NCI-H2196 (cell line): ENCODE results near the gene MTG1.
"Not testable (repeated sequence)": the region's sequence is repeated elsewhere in the genome, so short reads cannot be mapped to it uniquely, and the experiment has no call there.

ENCODE experiments used
- DNase-seq: peaks from one replicate; lab custom pipeline; 2025; ENCODE audit not compliant: unreplicated experiment; lab: John Stamatoyannopoulos, UW

MTG1 gene

DNA sequence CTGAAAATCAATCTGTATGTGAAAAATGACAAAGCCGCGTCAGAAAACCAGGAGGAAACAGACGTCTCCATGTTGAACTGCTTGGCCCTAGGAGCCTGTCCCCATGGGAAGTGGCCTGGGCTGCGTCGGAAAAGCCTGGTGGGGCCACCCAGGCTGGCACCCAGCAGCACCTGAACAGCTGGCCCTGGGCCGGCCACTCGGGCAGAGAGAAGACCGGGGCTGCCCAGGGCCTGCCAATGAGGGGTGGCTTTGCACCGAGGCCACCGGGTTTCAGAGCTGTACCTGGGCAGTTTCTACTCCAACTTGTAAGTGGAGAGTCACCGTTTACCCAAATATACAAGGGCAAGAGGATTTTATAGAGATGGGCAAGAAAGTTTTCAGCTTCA, 35.0 kb upstream of the MTG1 start:
- DNase-seq = no peak

- DNase-seq = peak; percentile 58
These were observed 34.4 kb upstream of the MTG1 start for GRCh38 chr10:133359554-133359971.

- DNase-seq = no peak
These were observed 33.9 kb upstream of the MTG1 start for GRCh38 chr10:133359972-133360610.

DNA sequence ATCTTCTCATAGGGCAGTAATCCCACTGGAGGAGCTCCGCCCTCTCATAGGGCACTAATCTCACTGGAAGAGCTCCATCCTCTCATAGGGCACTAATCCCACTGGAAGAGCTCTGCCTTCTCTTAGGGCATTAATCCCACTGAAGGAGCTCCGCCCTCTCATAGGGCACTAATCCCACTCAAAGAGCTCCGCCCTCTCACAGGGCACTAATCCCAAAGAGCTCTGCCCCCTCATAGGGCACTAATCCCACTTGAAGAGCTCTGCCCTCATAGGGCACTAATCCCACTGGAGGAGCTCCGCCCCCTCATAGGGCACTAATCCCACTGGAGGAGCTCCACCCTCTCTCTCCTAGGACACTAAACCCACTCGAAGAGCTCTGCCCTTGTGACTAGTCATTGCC, 32.7 kb upstream of the MTG1 start:
- no peak for DNase-seq

DNA sequence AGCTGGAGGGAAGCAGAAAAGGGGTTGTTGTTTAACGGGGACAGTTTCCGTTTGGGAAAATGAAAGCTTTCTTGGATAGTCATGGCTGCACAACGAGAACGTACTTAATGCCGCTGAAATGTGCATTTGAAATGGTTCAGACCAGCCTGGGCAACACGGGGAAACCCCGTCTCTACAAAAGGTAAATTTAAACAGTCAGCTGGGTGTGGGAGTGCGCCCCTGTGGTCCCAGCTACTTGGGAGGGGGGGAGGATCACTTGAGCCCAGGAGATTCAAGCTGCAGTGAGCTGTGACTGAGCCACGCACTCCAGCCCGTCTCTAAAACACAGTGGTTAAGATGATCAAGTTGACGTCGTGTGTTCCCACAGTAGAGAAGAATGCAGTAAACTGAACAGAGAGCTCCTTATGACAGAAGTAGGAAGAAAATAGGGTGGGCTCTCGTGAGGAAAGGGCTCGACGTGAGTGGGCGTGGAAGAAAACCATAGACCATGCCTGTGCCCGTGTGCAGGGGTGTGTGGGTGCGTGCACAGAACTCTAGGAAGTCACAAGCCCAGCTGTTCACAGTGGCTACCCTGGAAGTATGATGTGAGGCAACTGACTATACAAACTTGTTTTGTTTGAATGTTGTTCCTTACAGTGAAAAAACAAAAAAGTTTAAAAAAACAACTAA, 32.0 kb upstream of the MTG1 start:
- DNase-seq = no peak

DNA sequence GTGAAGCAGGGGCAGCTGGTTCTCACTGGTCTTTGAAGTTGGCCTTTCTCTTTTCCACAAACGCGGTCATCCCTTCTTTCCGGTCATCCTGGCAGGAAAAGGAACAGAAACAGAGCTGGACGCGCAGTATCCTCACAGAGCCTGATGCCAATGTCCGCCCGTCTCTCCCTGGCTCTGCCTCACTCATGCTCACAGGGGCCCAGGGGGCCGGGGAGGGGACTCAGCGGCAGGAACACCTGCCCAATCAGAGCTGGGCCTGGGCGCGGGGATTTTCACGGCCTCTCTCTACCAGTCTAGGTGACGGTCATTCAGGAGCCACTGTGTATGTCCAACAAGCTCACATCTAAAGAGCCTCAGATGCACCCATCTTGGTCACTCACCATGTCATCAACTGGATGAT, 31.1 kb upstream of the MTG1 start:
- DNase-seq = no peak

DNA sequence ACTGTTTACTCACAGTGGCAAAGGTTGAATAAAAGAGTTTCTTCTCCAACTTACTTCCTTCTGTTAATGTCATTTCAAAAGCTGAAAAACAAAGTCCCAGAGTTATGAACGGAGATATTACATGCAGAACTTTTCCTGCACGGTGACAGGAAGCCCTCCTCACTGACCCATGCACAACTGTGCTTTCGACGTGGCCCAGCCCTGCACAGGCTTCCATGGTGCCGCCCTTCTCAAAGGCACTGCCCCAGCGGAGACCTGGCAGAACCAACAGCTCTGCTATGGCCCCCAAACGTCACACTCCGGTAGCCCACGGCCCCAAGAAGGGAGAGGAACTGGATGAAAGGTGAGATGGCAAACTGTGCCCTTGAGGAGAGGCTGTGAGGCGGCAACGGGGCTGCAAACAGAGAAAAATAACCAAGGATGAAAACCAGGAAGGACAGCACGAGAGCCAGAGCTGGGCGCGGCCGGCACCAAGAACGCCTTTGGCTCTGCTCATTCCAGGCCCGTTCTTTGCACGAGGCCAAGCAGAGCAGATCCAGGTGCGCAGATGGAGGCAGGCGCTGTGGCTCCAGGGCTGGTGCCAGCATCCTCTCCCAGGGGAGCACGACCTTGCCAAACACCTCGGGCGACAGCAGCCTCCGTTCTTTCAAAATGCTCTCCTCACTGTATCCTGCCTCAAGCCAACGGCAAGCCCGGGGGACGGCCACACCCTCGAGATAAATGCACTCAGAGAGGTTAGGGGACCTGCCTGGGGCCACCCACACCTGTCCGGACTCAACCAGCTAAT, 29.1 kb upstream of the MTG1 start:
- no peak for DNase-seq

GRCh38 chr10:133365461-133366129, 28.4 kb upstream of the MTG1 start:
- DNase-seq = no peak

DNA sequence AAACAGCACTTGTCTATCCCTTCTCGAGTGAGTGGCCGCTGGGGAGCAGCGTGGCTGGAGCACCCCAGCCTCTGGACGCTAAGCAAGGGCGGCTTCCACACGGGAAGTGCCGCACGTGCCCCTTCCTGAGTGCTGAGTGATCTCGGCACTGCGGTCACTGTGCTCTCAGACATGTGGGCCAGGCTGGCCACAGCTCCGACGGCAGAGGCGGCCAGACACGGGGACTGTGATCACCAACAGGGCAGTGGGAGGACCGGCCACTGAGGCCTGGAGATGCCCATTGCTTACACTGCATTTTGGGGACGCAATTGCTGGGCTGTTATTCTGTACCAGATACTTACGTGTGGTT, 27.9 kb upstream of the MTG1 start:
- no peak for DNase-seq

DNA sequence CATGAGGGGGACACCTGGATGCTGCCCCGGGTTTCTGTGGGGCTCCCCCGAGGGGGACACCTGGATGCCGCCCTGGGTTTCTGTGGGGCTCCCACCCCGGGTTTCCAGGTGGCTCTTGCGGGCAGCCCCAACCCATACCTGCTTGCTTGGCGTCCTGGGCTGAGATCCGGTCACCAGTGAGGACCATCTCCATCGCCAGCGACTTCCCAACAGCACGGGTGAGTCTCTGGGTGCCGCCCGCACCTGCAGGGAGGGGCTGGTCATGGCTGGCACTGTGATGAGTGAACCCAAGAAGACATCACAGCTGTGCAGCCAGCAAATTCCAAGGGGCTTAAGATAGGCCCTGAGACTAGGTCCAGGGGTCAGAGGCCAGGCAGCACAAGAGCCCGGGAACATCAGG, 27.2 kb upstream of the MTG1 start:
- DNase-seq = no peak

- DNase-seq = not testable (repeated sequence)
These were observed 26.5 kb upstream of the MTG1 start for GRCh38 chr10:133367461-133367860.

DNA sequence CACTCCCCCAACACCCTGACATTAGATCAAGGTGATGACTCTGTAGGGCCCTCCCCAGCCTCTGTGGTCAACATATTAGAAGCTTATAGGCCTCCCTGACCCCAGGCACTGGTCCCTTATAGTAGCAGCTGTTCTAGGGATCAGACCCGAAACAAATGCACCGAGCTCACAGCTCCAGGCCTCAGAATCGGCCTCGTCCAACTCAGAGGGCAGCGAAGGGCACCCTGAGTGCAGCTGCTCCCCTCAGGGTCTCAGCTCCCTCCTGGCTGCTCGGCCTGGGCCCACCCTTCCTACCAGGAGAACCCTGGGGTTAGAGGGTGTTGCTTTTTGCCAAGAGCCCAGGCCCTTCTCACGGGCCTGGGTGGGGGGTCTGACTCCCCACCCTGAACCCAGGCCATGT, 25.8 kb upstream of the MTG1 start:
- DNase-seq = no peak

DNA sequence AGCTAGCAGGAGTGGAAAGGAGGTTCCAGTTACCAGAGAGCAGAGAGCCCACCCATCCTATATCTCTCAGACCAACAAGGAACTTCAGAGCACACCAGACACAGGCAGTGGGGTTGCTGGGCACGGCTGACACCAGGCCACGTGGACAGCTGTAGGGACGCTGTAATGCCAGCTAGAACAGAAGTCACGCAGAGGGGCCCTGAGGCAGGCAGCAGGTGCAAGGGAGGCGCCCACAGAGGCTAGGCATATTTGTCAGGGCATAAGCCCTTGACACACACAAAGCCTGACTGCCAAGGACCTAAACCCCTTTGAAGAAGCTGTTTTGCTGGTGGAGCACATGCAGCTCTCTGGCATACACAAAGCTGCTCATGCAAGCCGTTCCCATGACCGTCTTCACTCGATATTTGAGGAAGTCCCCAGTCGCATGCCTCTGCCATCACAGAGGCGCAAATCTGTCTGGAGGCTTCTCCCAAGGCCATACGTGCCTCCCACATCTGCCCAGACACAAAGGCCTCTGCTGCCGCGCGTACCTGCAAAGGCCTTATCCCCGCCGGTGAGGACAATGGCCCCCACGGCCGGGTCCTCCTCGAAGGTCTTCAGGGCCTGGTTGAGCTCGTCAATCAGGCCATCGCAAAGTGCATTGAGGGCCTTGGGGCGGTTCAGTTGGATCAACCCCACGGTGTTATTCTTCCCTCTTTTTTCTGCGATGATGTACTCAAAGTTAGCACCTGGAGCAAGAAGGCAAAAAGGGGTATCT, 23.7 kb upstream of the MTG1 start:
- DNase-seq = no peak

DNA sequence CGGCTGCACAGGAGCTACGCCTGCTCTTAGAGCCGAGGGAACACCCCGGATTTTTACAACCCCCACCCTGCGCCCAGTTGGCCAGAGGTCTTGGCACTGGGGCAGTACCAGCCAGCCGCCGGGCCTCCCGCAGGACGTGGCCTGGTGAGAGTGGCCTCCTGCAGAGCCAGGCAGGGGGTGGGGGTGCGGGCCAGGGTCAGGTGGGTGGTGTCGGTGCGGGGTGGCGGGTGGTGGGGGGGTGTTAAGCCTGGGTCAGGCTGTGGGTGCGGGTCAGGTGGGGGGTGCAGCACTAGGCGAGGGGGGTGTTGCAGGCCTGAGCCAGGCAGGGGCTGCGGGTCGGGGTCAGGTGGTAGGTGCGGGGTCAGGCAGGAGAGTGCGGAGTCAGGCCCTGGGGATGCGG, 21.4 kb upstream of the MTG1 start:
- no peak for DNase-seq

DNA sequence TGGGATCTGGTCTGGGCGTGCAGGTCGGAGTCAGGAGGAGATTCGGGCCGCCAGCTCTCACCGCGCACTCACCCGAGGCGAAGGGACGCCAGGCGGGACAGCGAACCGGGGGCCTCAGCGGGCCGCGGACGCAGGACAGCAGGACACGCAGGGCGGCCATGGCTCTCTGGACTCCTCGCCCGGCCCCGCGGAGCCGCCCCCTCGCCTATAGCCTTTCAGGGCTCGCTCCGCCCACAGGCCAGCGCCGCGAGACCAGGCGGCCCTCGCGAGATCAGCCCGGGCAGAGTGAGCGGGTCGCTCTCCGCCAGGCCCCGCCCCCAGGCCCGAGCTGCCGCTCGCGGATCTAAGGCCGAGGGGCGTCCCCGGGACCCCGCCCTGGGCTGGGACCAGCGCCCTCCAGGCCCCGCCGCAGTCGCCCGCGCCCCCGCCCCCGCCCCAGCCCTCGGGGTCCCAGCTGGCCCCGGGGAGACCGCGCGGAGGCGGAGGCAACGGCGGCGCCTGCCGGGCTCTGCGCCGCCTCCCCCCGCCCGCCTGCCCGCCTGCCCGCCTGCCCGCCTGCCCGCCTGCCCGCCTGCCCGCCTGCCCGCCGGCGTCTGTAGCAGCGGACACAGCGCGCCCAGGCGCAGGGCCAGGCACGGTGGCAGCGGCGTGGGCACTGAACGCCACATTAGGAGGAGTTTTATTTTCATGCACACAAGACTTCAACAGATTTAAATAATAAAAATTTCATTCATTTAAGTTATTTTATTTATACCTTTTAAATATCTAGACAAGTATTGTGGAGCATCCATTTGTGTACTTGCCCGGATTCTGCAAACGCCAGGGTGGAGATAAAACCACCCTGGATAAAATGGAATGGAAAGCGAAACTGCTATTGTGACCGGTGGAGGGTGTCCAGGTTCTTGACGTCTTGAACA, 20.5 kb upstream of the MTG1 start, which contains the start of gene ECHS1:
ECHS1 (minus strand) TSS at position 181 of the 917 bp plus-strand sequence; CDS start at position 160, 21 bp downstream.
- DNase-seq = peak; percentile 79

DNA sequence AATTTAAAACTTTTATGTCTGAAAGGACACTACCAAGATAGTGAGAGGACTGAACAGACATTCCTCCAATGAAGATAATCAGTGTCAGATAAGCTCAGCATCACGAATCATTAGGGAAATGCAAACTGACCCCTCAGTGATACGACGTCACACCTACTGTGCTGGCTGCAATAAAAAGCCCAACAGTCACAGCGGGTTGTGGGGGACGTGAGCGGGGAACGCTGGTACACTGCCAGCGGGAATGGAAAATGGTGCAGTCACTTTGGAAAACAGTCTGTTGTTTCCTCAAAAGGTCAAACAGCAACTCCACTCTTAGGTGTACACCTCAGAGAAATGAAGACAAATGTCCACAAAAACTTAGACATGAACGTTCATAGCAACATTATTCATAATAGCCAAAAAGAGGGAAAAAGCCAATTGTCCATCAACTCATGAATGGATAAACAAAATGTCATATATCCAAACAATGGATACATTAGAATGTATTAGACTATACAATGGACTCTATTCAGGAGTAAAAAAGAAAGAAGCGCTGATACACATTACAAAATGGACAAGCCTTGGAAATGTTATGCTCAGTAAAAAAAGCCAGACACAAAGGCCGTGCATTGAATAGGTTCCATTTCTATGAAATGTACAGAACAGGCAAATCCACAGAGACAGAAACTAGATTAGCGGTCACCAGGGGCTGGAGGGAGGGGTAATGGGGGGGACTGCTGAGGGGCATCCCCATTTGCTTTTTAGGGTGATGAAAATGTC, 18.4 kb upstream of the MTG1 start:
- no peak for DNase-seq

DNA sequence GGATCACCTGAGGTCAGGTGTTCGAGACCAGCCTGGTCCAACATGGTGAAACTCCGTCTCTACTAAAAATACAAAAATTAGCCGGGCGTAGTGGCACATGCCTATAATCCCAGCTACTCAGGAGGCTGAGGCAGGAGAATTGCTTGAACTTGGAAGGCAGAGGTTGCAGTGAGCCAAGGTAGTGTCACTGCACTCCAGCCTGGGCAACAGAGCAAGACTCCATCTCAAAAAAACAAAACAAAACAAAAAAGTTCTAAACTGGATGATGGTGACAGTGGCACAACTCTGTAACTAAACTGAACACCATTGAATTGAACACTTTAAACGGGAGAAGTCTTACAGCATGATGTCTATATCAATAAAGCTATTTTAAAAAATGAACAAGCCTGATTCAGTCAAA, 17.8 kb upstream of the MTG1 start:
- DNase-seq = not testable (repeated sequence)

DNA sequence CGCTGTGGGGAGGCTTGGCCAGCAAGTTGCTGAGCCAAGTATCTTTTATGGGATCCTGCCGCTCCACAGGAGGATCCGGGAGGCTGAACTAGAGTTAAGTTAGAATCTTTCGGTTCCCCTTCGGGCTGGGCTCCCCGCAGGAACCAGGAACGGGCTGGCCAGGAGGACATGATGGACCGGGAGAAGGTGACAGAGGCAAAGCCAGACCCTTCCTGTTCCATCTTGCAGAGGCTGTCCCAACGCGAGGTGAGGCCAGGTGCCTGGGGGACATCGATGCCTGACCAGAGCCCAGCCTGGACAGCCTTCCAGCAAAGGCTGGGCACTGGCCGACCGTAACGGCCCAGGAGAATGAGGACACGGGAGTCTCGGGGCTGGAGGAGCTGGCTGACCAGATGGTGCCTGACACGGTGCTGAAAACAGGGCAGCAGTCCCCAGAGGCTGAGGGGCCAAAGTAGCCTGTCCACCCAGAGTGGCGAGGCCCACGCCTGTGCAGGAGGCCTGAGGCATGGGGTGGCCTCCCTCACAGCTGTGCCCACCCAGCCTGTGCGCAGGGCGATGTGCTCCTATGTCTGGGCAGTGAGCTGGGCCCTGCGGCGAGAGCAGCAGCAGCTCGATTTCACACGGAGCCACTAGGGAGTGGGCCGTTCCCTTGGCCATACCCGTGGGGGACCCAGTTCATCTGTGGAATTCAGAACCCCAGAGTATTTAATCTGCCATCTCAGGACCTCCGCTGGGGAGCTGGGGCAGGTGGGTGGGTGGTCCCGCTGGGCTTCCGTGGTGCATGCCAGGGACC, 16.7 kb upstream of the MTG1 start:
- no peak for DNase-seq
